Stimulated activated memory B cell treated with anti-CD40 and anti-IgM and Interleukin-4, amounts not matched to agents 10 μg/mL and 1 μg/mL and 100 μg/mL, for 72 hours (primary cell): ENCODE results near the gene SP140.
A peak's percentile ranks its signal among the peaks of the same experiment; 100 is the strongest.

Source experiments
- ATAC-seq: fragments of 150-1000 bp; cut with Tn5 transposase; 2 replicates; pipeline ENCODE4 v1.10.0; 2021
- H3K27ac Mint-ChIP-seq: one replicate; pipeline ENCODE4 v1.8.0; 2022; ENCODE audit warnings: mild to moderate bottlenecking, mixed read lengths
- H3K27me3 Mint-ChIP-seq: one replicate; pipeline ENCODE4 v1.8.0; 2022; ENCODE audit warnings: mixed read lengths
- H3K36me3 Mint-ChIP-seq: one replicate; pipeline ENCODE4 v1.8.0; 2022; ENCODE audit warnings: mixed read lengths
- H3K4me1 Mint-ChIP-seq: one replicate; pipeline ENCODE4 v1.8.0; 2022; ENCODE audit warnings: mixed read lengths
- H3K4me3 Mint-ChIP-seq: one replicate; pipeline ENCODE4 v1.8.0; 2022; ENCODE audit warnings: mild to moderate bottlenecking, moderate library complexity, mixed read lengths
- H3K9me3 Mint-ChIP-seq: one replicate; pipeline ENCODE4 v1.8.0; 2022; ENCODE audit warnings: mixed read lengths

SP140 gene

GRCh38 chr2:230346465-230346864 lies 120.9 kb downstream of the SP140 start:
- Mint-ChIP-seq H3K27me3 (no peaks in the 10 kb centered on the region), H3K4me3 (no peak overlapping the region), H3K9me3 (peaks cover 28% of the 10 kb centered on the region), H3K36me3 (peaks cover 70% of the 10 kb centered on the region), H3K27ac (peak overlapping the region; percentile 85), H3K4me1 (peaks cover 70% of the 10 kb centered on the region)
- ATAC-seq: no peak

- Mint-ChIP-seq H3K9me3 (peaks cover 28% of the 10 kb centered on the region), H3K36me3 (peaks cover 71% of the 10 kb centered on the region), H3K4me3 (no peak overlapping the region), H3K27me3 (no peaks in the 10 kb centered on the region), H3K27ac (peak overlapping the region; percentile 85), H3K4me1 (peaks cover 70% of the 10 kb centered on the region)
- no peak for ATAC-seq
Observed at GRCh38 chr2:230346921-230347533, 121.5 kb downstream of the SP140 start.

GRCh38 chr2:230347659-230348305 lies 122.2 kb downstream of the SP140 start:
- ATAC-seq: peak; percentile 78
- H3K4me3 Mint-ChIP-seq: no peak overlapping the region

GRCh38 chr2:230348787-230349186 lies 123.3 kb downstream of the SP140 start:
- Mint-ChIP-seq H3K27me3 (no peaks in the 10 kb centered on the region), H3K9me3 (peaks cover 17% of the 10 kb centered on the region), H3K27ac (peak overlapping the region; percentile 85), H3K36me3 (peaks cover 54% of the 10 kb centered on the region), H3K4me1 (peaks cover 55% of the 10 kb centered on the region), H3K4me3 (no peak overlapping the region)
- ATAC-seq: no peak

More at GRCh38 chr2:230347659-230348305, 122.2 kb downstream of the SP140 start:
- peaks cover 24% of the 10 kb centered on the region for H3K9me3 Mint-ChIP-seq
- H3K4me1 Mint-ChIP-seq: peaks cover 63% of the 10 kb centered on the region
- peak overlapping the region; percentile 85 for H3K27ac Mint-ChIP-seq
- no peaks in the 10 kb centered on the region for H3K27me3 Mint-ChIP-seq
- peaks cover 64% of the 10 kb centered on the region for H3K36me3 Mint-ChIP-seq

GRCh38 chr2:230356084-230356483 lies 130.5 kb downstream of the SP140 start:
- H3K4me1 Mint-ChIP-seq: peaks cover 12% of the 10 kb centered on the region
- peaks cover 48% of the 10 kb centered on the region for H3K36me3 Mint-ChIP-seq
- H3K9me3 Mint-ChIP-seq: no peaks in the 10 kb centered on the region
- no peak overlapping the region for H3K4me3 Mint-ChIP-seq
- ATAC-seq: no peak
- no peaks in the 10 kb centered on the region for H3K27me3 Mint-ChIP-seq
- H3K27ac Mint-ChIP-seq: no peak overlapping the region

GRCh38 chr2:230358305-230358704 lies 132.8 kb downstream of the SP140 start:
- no peak overlapping the region for H3K4me3 Mint-ChIP-seq
- ATAC-seq: no peak
- H3K9me3 Mint-ChIP-seq: no peaks in the 10 kb centered on the region
- H3K4me1 Mint-ChIP-seq: peaks cover 34% of the 10 kb centered on the region
- H3K36me3 Mint-ChIP-seq: peaks cover 64% of the 10 kb centered on the region
- no peak overlapping the region for H3K27ac Mint-ChIP-seq
- no peaks in the 10 kb centered on the region for H3K27me3 Mint-ChIP-seq

- peaks cover 34% of the 10 kb centered on the region for H3K4me1 Mint-ChIP-seq
- no peaks in the 10 kb centered on the region for H3K9me3 Mint-ChIP-seq
- no peak overlapping the region for H3K4me3 Mint-ChIP-seq
- peaks cover 75% of the 10 kb centered on the region for H3K36me3 Mint-ChIP-seq
- H3K27ac Mint-ChIP-seq: no peak overlapping the region
- no peak for ATAC-seq
- H3K27me3 Mint-ChIP-seq: no peaks in the 10 kb centered on the region
Observed at GRCh38 chr2:230360028-230360427, 134.5 kb downstream of the SP140 start.

- Mint-ChIP-seq H3K27me3 (no peaks in the 10 kb centered on the region), H3K27ac (peak overlapping the region; percentile 74), H3K4me3 (peak overlapping the region; percentile 0), H3K4me1 (peaks cover 42% of the 10 kb centered on the region), H3K9me3 (no peaks in the 10 kb centered on the region), H3K36me3 (peaks cover 80% of the 10 kb centered on the region)
- peak; percentile 68 for ATAC-seq
Observed at GRCh38 chr2:230362030-230362691, 136.6 kb downstream of the SP140 start.
